Testis (tissue), 3 donors: ENCODE measurements around the gene ARTN. TPM values are rescaled to one million over a fixed set of nuclear protein-coding genes. Genes with fewer than 3 reads are reported as not detected.
A peak's percentile ranks its signal among the peaks of the same experiment; 100 is the strongest.

Source experiments
- DNase-seq: peaks from one replicate; pipeline ENCODE4 v3.0.0-alpha.2; 2019
- H3K27ac ChIP-seq, 2 donors: fragments of 200-600 bp; sonication (generic); one replicate each; pipeline ENCODE4 v1.5.1; 2019
- H3K27me3 ChIP-seq: fragments of 200-600 bp; sonication (generic); one replicate; pipeline ENCODE4 v1.5.1; 2019
- H3K36me3 ChIP-seq: fragments of 200-600 bp; sonication (generic); one replicate; pipeline ENCODE4 v1.5.1; 2017; ENCODE audit warnings: low read depth; ENCODE audit errors: missing control alignments
- H3K4me1 ChIP-seq: fragments of 200-600 bp; sonication (generic); one replicate; pipeline ENCODE4 v1.5.1; 2019
- H3K4me3 ChIP-seq, 2 donors: fragments of 200-600 bp; sonication (generic); one replicate each; pipeline ENCODE4 v1.5.1; 2017 to 2019
- H3K9me3 ChIP-seq: fragments of 200-600 bp; sonication (generic); one replicate; pipeline ENCODE4 v1.5.1; 2017
- POLR2A ChIP-seq: fragments of 450-650 bp; IDR thresholded peaks from one replicate; pipeline ENCODE4 v1.6.1; 2017; ENCODE audit warnings: antibody characterized with exemption, mild to moderate bottlenecking, moderate library complexity
- WGBS, 2 donors: methylation state at CpG; one replicate each; pipeline ENCODE4 v1.1.5; 2018; 5-methylcytosine and 5-hydroxymethylcytosine counted together
- intact Hi-C: fragments of 100-400 bp; cut with DNase I; formaldehyde crosslinking; loops from one replicate; pipeline ENCODE4 v1.15.1; 2023; ENCODE audit warnings: low total_unique reads
- polyA plus RNA-seq: library from polyadenylated mRNA; stranded (reverse); fragments of 350-450 nt; fragmentation: Illumina TruSeq; extraction: RNeasy Lipid Tissue Mini Kit (QIAGEN cat#74804); gene quantifications from one replicate; pipeline ENCODE4 v1.2.3, GENCODE V29; 2014; ENCODE audit warnings: low read depth, low replicate concordance; ENCODE audit not compliant: insufficient read depth
- total RNA-seq, 2 donors: library from RNA; depleted of rRNA; stranded (reverse); fragments of >200 nt; gene quantifications; one replicate each; pipeline ENCODE4 v1.2.3, GENCODE V29; 2016
- TF ChIP-seq, protein P1 (sequence below), 3 experiments: fragments of 450-650 bp in 2 of 3; fragments of 200-600 bp in 1 of 3; sonication (generic) in 1 of 3; IDR thresholded peaks; one replicate each; pipeline ENCODE4 v1.5.1; 2016 to 2019; ENCODE audit warnings: antibody characterized with exemption in 3 of 3, mild to moderate bottlenecking in 2 of 3, moderate library complexity in 1 of 3

Gene ARTN
- total and polyA plus RNA-seq, 3 donors from 2014 or later = 1.6 to 5.4 (median 1.9) TPM

DNA sequence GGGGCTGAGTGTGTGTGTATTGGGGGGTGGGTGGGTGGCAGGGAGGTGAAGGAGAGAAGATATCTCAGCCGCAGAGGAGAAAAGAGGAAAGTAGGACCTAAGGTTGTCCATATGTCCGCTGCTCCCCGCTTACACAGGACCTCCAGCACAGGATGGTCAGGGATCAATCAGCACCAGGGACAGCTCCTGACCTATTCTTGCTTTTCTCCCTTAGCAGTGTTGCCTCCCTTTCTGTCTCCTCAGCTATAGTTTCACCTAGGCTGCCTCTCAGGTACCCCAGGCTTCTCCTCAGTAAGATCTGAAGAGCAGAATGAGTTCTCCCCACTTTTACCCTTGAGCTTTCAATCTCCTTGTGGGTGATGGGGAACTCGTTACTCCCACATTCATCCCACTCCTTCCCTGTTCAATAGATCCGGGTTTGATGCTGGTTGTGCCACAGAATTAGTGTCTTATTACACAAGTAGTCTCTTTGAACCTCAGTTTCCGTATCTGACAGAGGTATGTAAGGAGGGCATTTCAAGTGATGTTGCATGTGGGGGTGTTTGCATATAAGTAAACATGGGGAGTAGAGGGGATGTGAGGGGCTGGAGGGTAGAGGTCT, 34.8 kb downstream of the ARTN start:
- no peaks in the 10 kb centered on the region for H3K36me3 ChIP-seq
- no peaks in the 10 kb centered on the region for H3K9me3 ChIP-seq
- H3K27ac ChIP-seq = no peak overlapping the region
- peak; percentile 56 for DNase-seq
- H3K4me3 ChIP-seq = no peak overlapping the region
- intact Hi-C loops = no loop called here
- WGBS, 2 donors = 71 to 75% methylated on average over 6 of the region's 6 CpGs
- H3K27me3 ChIP-seq = no peaks in the 10 kb centered on the region
- H3K4me1 ChIP-seq = peaks cover 8% of the 10 kb centered on the region
- no peak for TF ChIP-seq POLR2A
- TF ChIP-seq, protein P1, sequence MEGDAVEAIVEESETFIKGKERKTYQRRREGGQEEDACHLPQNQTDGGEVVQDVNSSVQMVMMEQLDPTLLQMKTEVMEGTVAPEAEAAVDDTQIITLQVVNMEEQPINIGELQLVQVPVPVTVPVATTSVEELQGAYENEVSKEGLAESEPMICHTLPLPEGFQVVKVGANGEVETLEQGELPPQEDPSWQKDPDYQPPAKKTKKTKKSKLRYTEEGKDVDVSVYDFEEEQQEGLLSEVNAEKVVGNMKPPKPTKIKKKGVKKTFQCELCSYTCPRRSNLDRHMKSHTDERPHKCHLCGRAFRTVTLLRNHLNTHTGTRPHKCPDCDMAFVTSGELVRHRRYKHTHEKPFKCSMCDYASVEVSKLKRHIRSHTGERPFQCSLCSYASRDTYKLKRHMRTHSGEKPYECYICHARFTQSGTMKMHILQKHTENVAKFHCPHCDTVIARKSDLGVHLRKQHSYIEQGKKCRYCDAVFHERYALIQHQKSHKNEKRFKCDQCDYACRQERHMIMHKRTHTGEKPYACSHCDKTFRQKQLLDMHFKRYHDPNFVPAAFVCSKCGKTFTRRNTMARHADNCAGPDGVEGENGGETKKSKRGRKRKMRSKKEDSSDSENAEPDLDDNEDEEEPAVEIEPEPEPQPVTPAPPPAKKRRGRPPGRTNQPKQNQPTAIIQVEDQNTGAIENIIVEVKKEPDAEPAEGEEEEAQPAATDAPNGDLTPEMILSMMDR (IDR thresholded peaks at IDR 0.05) = no peak

DNA sequence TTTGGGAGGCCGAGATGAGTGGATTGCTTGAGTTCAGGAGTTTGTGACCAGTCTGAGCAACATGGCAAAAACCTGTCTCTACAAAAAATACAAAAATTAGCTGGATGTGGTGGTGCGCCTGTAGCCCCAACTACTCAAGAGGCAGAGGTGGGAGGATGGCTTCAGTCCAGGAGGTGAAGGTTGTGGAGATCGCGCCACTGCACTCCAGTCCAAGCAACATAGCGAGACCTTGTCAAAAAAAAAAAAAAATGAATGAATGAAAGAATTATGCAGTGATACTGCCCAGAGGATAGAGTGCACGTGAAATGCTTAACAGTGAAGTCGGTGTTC, 35.8 kb downstream of the ARTN start:
- H3K9me3 ChIP-seq = no peaks in the 10 kb centered on the region
- H3K36me3 ChIP-seq = no peaks in the 10 kb centered on the region
- 29 to 32% methylated on average over 7 of the region's 7 CpGs for WGBS, 2 donors
- no peak for TF ChIP-seq POLR2A
- TF ChIP-seq, protein P1 (IDR thresholded peaks at IDR 0.05) = no peak
- no peak overlapping the region for H3K27ac ChIP-seq
- no peaks in the 10 kb centered on the region for H3K27me3 ChIP-seq
- peak overlapping the region; percentile 75 for H3K4me3 ChIP-seq
- intact Hi-C loops = no loop called here
- H3K4me1 ChIP-seq = peaks cover 13% of the 10 kb centered on the region
- DNase-seq = no peak

DNA sequence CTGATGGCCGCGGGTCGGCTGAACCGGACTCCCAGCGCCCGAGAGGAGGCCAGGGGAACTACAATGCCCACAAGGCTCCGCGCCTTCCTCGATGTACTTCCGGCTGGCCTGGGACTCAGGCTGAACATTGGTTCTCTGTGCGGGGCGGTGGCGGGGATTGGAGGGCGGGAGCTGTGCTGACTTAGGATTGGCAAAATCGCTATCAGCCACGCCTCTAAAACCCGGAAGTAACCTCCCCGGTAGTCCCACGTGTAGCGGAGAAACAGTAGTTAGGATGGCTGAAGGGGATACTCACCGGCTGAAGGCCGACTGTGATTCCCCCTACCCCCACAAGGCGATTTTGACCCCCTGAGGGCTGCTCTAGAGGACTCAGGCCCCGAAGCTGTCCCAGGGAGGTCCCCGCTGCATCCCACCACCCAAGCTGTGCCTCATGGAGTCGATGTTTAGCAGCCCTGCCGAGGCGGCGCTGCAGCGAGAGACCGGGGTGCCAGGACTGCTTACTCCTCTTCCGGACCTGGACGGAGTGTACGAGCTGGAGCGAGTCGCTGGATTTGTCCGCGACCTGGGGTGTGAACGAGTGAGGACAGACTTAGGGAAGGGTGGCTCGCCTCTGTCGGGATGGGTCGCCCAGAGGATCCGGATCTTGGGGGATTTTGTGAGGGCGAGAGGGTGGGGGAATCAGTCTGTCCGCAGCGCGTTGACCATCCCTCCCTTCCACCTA, 36.3 kb downstream of the ARTN start, which contains the start of gene DPH2:
Gene DPH2, plus strand, starts transcription at position 265 of the 721 bp plus-strand sequence. Its CDS starts 166 bp downstream, at position 431.
- intact Hi-C loops = no loop called here
- H3K27ac ChIP-seq = no peak within 1 kb of the TSS
- 0 to 1% methylated on average over 18 to 47 of the region's 47 CpGs for WGBS, 2 donors
- H3K36me3 ChIP-seq = no peaks in the 10 kb centered on the region
- DNase-seq = peak; percentile 99
- TF ChIP-seq, protein P1 (IDR thresholded peaks at IDR 0.05) = peak in 2 of 3 experiments; percentile 12 to 23
- TF ChIP-seq POLR2A = no peak
- H3K27me3 ChIP-seq = no peaks in the 10 kb centered on the region
- peak within 1 kb of the TSS; percentile 75 for H3K4me3 ChIP-seq
- H3K9me3 ChIP-seq = no peaks in the 10 kb centered on the region
- peaks cover 13% of the 10 kb centered on the region for H3K4me1 ChIP-seq

DNA sequence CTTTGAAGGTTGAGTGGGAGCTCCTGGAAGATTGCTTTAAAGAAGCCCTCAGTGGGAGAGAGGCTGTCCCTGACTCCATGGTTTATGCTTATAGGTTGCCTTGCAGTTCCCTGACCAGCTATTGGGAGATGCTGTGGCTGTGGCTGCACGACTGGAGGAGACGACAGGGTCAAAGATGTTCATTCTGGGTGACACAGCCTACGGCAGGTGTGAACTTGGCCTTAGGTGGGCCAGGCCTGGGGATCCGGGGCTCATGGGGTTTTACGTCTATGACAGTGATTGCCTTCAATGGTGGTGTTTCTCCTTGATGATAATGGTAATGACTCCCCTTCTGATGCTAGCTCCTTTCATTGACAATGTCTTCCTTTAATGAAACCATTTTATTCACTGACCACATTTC, 36.9 kb downstream of the ARTN start:
- no peaks in the 10 kb centered on the region for H3K9me3 ChIP-seq
- 47 to 51% methylated on average over 4 to 5 of the region's 5 CpGs for WGBS, 2 donors
- DNase-seq = no peak
- TF ChIP-seq POLR2A = no peak
- TF ChIP-seq, protein P1 (IDR thresholded peaks at IDR 0.05) = no peak
- H3K36me3 ChIP-seq = no peaks in the 10 kb centered on the region
- intact Hi-C loops = no loop called here
- peak overlapping the region; percentile 75 for H3K4me3 ChIP-seq
- peaks cover 13% of the 10 kb centered on the region for H3K4me1 ChIP-seq
- H3K27me3 ChIP-seq = no peaks in the 10 kb centered on the region
- H3K27ac ChIP-seq = no peak overlapping the region
